Glutamatergic neuron (in vitro differentiated cells): ENCODE data around the gene TMEM52B. TPM values are rescaled to one million over a fixed set of nuclear protein-coding genes. Genes with fewer than 3 reads are reported as not detected.
A peak's percentile ranks its signal among the peaks of the same experiment; 100 is the strongest.

ENCODE experiments used
- DNase-seq: peaks from one replicate; pipeline ENCODE4 v3.0.0; 2022
- H3K27ac Mint-ChIP-seq: one replicate; pipeline ENCODE4 v1.8.0; 2020; ENCODE audit warnings: mild to moderate bottlenecking, mixed read lengths, inconsistent platforms; ENCODE audit not compliant: unreplicated experiment
- H3K27me3 Mint-ChIP-seq: one replicate; pipeline ENCODE4 v1.8.0; 2020; ENCODE audit warnings: mild to moderate bottlenecking, moderate library complexity, mixed read lengths, inconsistent platforms; ENCODE audit not compliant: unreplicated experiment
- H3K36me3 Mint-ChIP-seq: one replicate; pipeline ENCODE4 v1.8.0; 2020; ENCODE audit warnings: mild to moderate bottlenecking, mixed read lengths, inconsistent platforms; ENCODE audit not compliant: unreplicated experiment
- H3K4me1 Mint-ChIP-seq: one replicate; pipeline ENCODE4 v1.8.0; 2020; ENCODE audit warnings: mild to moderate bottlenecking, low read depth, mixed read lengths, inconsistent platforms; ENCODE audit not compliant: unreplicated experiment
- H3K4me3 Mint-ChIP-seq: one replicate; pipeline ENCODE4 v1.8.0; 2020; ENCODE audit warnings: mild to moderate bottlenecking, mixed read lengths, inconsistent platforms; ENCODE audit not compliant: unreplicated experiment
- H3K9me3 Mint-ChIP-seq: one replicate; pipeline ENCODE4 v1.8.0; 2020; ENCODE audit warnings: mild to moderate bottlenecking, moderate library complexity, mixed read lengths, inconsistent platforms; ENCODE audit not compliant: unreplicated experiment
- total RNA-seq: library from RNA; stranded (reverse); fragmentation: NEBNext Ultra II Directional; extraction: Animal tissue kit (Norgen Biotek cat#: 25700); gene quantifications from one replicate; pipeline ENCODE4 v1.2.1, GENCODE V29; 2021; ENCODE audit not compliant: unreplicated experiment
- TF ChIP-seq, protein P1 (sequence below): fragments of 200-600 bp; sonication (generic); IDR thresholded peaks from one replicate; pipeline ENCODE4 v1.5.0; 2021; ENCODE audit not compliant: partially characterized antibody, unreplicated experiment

Gene TMEM52B
- total RNA-seq, 1 donor from 2014 or later: not detected

DNA sequence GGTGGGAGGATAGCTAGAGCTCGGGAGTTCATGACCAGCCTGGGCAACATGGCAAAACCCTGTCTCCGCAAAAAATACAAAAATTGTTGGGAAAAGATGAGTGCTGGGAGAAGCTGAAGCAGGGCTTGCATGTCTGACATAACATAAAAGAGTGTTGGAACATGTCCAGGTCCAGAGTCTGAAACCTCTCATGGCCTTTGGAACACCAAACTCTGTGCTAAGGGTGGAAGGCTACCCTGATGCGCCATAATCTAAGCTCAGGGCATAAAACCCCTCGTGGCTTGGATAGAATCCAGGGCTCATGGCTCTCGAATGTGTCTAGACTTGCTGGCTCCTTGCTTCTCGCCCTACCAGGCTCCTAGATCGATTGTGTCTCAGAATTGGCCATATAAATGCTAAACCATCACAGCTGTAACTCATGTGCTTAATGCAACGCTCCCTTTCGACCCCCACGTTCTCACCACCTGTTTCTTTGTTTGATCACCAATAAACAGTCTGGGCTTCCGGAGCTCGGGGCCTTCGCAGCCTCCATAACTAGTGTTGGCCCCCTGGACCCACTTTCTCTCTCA is 42.1 kb upstream of the TMEM52B start:
- TF ChIP-seq, protein P1, sequence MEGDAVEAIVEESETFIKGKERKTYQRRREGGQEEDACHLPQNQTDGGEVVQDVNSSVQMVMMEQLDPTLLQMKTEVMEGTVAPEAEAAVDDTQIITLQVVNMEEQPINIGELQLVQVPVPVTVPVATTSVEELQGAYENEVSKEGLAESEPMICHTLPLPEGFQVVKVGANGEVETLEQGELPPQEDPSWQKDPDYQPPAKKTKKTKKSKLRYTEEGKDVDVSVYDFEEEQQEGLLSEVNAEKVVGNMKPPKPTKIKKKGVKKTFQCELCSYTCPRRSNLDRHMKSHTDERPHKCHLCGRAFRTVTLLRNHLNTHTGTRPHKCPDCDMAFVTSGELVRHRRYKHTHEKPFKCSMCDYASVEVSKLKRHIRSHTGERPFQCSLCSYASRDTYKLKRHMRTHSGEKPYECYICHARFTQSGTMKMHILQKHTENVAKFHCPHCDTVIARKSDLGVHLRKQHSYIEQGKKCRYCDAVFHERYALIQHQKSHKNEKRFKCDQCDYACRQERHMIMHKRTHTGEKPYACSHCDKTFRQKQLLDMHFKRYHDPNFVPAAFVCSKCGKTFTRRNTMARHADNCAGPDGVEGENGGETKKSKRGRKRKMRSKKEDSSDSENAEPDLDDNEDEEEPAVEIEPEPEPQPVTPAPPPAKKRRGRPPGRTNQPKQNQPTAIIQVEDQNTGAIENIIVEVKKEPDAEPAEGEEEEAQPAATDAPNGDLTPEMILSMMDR: no peak
- H3K27me3 Mint-ChIP-seq: peaks cover 1% of the 10 kb centered on the region
- H3K27ac Mint-ChIP-seq: no peak overlapping the region
- DNase-seq: no peak
- no peak overlapping the region for H3K4me3 Mint-ChIP-seq
- H3K4me1 Mint-ChIP-seq: no peaks in the 10 kb centered on the region
- H3K36me3 Mint-ChIP-seq: no peaks in the 10 kb centered on the region
- no peaks in the 10 kb centered on the region for H3K9me3 Mint-ChIP-seq

DNA sequence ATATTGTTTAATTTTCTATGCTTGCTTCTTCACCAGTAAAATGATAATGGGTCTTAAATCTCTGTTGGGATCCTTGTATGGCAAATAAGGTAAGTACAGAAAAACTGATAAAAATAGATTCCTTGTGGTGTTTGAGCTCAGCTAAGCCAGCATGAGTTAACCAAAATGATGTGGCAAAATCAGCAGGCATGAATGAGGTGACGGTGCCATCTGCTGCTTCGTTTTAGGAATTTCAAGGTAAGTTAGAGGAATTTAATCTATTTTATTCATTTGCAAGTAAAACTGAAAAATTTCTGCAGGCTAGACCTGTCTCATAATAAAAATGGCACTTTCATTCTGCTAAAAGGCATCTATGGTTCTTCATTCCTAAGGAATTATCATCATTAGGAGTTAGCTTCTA is 38.8 kb upstream of the TMEM52B start:
- H3K4me3 Mint-ChIP-seq: no peak overlapping the region
- H3K9me3 Mint-ChIP-seq: peaks cover 2% of the 10 kb centered on the region
- no peaks in the 10 kb centered on the region for H3K27me3 Mint-ChIP-seq
- peak; percentile 25 for DNase-seq
- no peaks in the 10 kb centered on the region for H3K4me1 Mint-ChIP-seq
- H3K27ac Mint-ChIP-seq: no peak overlapping the region
- no peaks in the 10 kb centered on the region for H3K36me3 Mint-ChIP-seq
- TF ChIP-seq, protein P1: peak; percentile 16

DNA sequence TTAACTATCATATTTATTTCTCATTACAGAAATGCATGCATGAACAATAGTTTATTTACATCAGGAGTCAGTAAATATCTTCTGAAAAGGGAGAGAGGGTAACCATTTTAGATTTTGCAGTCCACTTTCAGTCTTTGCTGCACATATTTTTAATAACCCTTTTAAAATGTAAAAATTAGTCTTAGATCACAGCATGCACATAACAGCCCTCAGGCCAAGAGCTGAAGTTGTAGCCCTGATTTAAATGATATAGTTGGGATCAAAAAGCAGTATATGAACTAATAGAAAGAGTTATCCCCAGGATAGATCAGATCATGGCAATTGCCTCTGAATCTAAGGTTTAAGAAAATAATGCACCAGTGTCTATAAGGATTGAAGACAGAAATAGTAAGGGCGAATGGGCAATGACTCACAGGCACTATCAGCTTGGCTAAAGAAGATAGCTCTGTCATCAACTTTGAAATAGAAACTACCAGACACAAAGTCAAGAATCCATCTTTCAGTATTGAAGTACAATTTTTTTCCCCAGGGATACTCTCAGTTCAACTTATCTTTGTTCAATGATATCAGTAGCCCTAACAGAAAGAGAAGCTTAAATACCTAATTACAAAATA is 35.7 kb upstream of the TMEM52B start:
- Mint-ChIP-seq H3K4me1 (no peaks in the 10 kb centered on the region), H3K9me3 (peaks cover 2% of the 10 kb centered on the region), H3K4me3 (no peak overlapping the region), H3K36me3 (no peaks in the 10 kb centered on the region), H3K27ac (no peak overlapping the region), H3K27me3 (no peaks in the 10 kb centered on the region)
- TF ChIP-seq, protein P1: no peak
- no peak for DNase-seq

DNA sequence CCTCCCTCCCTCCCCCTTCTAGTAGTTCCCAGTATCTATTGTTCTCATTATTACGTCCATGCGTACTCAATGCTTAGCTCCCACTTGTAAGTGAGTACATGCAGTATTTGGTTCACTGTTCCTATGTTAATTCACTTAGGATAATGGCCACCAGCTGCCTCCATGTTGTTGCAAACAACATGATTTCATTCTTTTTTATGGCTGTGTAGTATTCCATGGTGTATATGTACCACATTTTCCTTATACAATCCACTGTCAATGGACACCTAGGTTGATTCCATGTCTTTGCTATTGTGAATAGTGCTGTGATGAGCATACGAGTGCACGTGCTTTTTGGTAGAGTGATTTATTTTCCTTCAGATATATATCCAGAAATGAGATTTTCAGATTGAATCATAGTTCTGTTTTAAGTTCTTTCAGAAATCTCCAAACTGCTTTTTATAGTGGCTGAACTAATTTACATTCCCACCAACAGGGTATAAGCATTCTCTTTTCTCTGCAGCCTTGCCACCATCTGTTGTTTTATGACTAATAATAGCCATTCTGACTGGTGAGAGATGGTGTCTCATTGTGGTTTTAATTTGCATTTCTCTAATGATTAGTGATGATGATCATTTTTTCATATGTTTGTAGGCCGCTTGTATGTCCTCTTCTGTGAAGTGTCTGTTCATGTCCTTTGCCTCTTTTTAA is 31.0 kb upstream of the TMEM52B start:
- Mint-ChIP-seq H3K27me3 (peaks cover under 1% of the 10 kb centered on the region), H3K27ac (no peak overlapping the region), H3K9me3 (peaks cover 3% of the 10 kb centered on the region), H3K4me3 (no peak overlapping the region), H3K4me1 (no peaks in the 10 kb centered on the region), H3K36me3 (no peaks in the 10 kb centered on the region)
- TF ChIP-seq, protein P1: no peak
- no peak for DNase-seq

DNA sequence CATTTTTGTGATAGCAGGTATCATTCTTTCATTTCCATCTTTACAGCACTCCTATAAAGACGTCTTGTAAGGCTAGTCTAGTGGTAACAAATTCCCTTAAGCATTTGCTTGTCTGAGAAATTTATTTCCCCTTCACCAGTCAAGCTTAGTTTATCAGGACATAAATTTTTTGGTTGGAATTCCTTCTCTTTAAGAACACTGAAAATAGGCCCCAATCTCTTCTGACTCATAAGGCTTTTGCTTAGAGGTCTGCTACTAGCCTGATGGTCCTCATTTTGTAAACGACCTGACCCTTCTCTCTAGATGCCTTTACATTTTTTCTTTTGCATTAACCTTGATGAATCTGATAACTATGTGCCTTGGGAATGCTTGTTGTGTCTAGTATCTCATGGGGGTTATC is 27.2 kb upstream of the TMEM52B start:
- H3K27me3 Mint-ChIP-seq: peaks cover 3% of the 10 kb centered on the region
- DNase-seq: no peak
- no peaks in the 10 kb centered on the region for H3K4me1 Mint-ChIP-seq
- TF ChIP-seq, protein P1: no peak
- H3K4me3 Mint-ChIP-seq: no peak overlapping the region
- peaks cover 1% of the 10 kb centered on the region for H3K9me3 Mint-ChIP-seq
- H3K27ac Mint-ChIP-seq: no peak overlapping the region
- H3K36me3 Mint-ChIP-seq: no peaks in the 10 kb centered on the region
